ENCODE measurements around the gene LLGL1.
"Not testable (repeated sequence)": the region's sequence is repeated elsewhere in the genome, so short reads cannot be mapped to it uniquely, and the experiment has no call there.

Gene LLGL1

DNA sequence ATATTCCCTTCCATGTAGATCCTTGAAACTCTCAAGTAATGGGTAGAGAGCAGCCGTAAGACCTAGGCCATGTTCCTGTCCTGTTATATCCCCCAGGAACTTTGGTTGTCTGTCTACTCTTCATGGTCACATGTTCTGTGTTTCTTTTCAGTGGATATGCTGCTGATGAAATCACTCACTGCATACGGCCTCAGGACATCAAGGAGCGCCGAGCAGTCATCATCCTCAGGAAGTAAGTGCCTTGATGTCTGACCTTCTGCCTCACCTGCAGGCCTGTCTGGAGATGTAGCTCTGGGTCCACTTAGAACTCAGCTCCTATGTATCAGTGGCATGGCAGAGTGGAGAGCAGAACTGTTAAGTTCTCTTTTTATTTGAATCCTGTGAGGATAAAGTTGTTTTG is 30.6 kb upstream of the LLGL1 start:
- FAIRE-seq, result no peak

GRCh38 chr17:18195246-18195645 is 30.2 kb upstream of the LLGL1 start:
- FAIRE-seq, result no peak

DNA sequence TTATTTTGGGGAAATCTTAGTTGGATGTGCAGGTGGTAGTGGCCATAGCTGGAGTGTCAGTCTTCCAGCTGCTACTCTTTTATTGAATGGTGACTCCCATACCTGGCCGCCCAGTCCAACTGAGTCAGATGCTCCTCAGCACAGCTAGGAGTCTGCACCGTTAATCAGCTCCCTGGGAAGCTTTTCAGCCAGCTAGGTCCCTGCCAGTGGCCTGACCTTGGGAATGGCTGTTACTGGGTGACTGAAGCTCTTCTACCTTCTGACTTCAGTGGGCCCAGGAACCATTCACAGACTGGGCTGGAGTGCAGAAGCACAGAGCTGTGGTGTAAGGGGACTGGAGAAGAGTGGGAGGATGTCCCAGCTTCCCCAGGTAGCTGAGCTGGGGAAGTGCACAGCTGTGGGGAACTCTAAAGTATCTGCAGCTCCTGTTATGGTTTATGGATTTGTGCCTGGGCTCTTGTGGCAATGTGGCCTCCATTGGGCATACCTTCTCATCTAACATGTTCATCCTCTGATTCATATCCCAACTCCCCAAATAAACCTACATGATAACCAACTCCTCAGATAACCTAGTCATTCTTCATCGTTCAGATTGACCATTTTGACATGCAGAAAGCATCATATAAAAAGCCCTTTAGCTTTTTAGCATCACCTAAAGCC is 27.8 kb upstream of the LLGL1 start:
- no peak for FAIRE-seq

- no peak for FAIRE-seq
Observed at GRCh38 chr17:18198530-18198929, 26.9 kb upstream of the LLGL1 start.

GRCh38 chr17:18201108-18201507 is 24.3 kb upstream of the LLGL1 start:
- FAIRE-seq, result no peak

- FAIRE-seq, result no peak
Observed at GRCh38 chr17:18203308-18203707, 22.1 kb upstream of the LLGL1 start.

GRCh38 chr17:18205861-18206260 is 19.6 kb upstream of the LLGL1 start:
- no peak for FAIRE-seq

- no peak for FAIRE-seq
Observed at GRCh38 chr17:18206962-18207361, 18.5 kb upstream of the LLGL1 start.

- no peak for FAIRE-seq
Observed at GRCh38 chr17:18208092-18208491, 17.3 kb upstream of the LLGL1 start.

GRCh38 chr17:18213666-18214270 is 11.7 kb upstream of the LLGL1 start:
- FAIRE-seq, result no peak

DNA sequence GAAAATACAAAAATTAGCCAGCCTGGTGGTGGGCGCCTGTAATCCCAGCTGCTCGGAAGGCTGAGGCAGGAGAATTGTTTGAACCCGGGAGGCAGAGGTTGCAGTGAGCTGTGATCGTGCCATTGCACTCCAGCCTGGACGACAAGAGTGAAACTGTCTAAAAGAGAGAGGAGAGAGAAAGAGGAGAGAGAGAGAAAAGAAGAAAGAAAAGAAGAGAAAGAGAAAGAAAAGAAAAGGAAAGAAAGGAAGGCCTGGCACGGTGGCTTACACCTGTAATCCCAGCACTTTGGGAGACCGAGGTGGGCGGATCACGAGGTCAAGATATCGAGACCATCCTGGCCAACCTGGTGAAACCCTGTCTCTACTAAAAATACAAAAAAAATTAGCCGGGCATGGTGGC is 8.5 kb upstream of the LLGL1 start:
- not testable (repeated sequence) for FAIRE-seq

GRCh38 chr17:18217412-18218015 is 7.9 kb upstream of the LLGL1 start:
- FAIRE-seq, result no peak

DNA sequence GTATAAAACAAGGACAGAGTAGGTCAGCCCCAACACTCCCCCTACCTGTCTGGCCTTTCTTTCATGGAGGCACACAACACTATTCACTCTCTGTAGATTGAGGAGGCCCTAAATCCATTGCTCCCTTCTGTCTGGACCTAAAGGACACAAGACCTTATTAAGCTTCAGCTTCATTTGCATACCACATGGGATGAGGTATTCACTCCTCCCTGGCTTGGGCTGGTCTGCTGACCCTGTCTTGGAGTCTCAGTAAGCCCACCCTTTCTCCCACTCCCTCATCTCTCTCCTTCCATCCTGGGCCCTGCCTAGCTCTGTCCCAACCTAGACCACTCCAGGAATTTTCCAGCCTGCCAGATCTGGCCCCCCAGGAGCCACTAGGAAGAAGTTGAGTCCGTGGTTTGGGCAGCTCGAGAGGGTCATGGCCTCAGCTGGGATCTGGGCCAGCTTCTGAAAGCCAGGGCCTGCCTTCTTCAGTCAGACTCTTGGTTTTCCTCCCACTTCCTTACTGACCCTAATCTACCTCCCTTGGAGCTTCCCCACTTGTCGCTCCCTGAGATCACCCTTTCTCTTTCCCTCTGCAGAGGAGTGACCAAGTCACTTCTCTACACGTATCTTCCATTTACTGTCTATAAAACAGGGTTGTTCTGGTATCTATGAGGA is 6.5 kb upstream of the LLGL1 start:
- FAIRE-seq, result no peak

DNA sequence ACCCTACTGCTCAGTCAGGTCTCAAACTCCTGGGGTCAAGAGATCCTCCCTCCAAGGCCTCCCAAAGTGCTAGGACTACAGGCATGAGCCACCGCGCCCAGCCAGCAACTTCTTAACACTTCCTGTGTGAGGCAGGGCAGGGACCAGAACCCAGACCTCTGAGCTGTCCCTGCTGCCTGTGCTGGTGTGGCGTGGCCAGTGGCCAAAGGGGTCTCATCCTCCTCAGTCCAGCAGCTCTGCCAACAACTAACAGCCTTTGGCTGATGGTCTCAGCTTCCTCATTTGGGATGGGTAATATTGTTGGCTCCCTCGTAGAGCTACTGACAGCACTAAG is 1.4 kb upstream of the LLGL1 start:
- no peak for FAIRE-seq

DNA sequence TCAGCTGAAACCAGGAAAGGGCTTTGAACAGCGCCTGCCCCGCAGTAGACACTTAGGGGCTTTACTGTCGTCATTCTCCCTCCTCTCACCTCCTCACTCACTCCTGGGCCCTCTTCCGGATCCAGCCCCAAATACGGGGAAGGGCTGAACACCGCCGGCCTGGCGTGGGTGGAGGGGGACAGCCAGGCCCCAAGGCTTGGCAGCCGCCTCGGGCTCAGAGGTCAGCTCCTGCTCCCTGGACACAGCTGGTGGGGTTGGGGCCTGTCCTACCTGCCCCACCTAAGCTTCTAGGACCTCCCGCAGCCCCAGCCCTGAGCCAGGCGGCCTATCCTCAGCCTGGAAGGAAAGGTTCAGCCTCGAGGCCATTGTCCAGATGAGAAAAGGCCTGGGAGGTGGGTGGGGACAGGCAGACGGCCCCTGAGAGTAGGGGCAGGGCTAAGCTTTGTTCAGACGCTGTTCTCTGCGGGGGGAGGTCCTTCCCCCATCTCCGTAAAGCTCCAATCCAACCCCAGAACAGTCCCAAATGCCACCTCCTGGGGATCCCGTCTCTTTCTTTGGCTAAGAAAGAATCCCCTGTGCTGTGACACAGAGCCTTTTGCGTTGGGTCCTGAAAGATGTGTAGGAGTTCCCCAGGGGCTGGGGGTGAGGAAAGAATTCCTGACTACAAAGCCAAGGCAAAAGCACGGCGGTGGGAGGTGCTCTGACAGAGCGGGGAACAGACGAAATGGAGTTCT is 881 bp upstream of the LLGL1 start:
- peak; percentile 76 for FAIRE-seq

DNA sequence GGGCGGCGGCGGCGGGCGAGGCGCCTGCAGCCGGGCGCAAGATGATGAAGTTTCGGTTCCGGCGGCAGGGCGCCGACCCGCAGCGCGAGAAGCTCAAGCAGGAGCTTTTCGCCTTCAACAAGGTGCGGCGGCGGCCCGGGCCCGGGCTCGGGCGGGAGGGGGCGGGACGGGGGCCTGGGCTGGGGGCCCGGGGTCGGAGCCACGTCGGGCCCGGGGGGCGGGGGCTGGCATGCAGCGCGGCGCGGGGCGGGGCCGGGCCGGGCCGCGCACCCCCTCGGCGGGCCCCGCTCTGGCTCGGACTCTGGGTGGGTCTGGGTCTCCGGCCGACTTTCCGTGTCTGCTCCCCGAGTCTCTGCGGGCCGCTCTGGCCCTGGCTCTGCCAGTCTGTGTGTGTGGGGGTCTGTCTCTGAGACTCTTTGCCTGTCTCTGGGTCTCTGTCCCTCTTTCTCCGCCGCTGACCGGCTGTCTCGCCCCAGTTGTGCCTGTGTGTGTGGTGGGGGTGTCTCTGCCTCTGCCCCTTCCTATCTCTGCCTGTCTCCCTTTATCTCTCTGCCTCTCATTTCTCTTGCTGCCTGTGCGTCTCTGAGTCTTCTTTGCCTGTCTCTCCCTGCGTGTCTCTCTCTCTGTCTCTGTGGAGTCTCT is 328 bp downstream of the LLGL1 start:
- no peak for FAIRE-seq

DNA sequence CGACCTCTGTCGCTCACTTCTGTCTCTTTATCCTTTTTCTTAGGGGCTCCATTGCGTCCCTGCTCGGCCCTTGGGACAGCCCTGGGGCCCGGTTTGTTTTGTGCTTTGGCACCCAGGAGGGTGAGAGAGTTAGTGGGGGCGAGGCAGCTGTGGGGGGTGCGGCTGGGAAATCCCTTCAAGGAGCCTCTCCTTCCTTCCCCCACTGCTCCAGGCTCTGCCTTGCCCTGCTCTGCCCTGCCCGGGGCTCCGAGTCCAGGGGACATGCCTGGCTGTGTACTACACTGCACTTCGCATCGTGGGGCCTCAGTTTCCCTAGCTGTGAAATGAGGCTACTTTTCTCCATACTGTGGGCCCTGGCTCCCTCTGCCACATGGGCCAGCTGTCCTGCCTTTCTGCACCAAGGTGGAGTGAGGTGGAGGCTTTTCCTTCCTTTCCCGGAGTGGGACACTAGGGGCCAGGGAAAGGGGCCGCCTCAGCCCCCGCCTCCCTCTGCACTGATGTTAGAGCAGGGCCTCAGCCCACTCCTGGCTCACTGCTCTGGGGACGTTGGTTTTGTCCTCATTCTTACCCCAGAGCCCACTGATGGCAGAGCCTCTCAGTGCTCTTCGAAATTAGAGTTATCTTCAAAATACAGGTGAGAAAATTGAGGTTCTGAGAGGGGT is 980 bp downstream of the LLGL1 start:
- FAIRE-seq, result no peak

DNA sequence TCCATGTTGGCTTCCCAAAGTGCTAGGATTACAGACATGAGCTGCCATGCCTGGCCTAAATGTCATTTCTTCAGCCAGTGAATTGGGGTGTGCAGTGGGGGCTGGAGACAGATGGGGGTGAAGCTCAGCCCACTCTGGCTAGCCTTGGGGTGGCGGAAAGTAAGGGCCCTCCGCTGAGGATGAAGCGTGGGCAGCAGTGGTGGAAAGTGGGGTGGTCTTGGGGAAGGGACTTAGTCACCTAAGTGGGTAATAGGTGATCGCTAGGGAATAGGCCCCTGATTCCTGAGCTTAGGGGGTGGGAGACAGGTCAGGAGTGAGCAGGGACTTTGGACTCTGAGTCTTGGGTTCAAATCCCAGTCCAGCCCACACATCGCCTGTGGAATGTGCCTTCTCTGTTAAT is 2.2 kb downstream of the LLGL1 start:
- no peak for FAIRE-seq

GRCh38 chr17:18228176-18228682 is 2.8 kb downstream of the LLGL1 start:
- no peak for FAIRE-seq

DNA sequence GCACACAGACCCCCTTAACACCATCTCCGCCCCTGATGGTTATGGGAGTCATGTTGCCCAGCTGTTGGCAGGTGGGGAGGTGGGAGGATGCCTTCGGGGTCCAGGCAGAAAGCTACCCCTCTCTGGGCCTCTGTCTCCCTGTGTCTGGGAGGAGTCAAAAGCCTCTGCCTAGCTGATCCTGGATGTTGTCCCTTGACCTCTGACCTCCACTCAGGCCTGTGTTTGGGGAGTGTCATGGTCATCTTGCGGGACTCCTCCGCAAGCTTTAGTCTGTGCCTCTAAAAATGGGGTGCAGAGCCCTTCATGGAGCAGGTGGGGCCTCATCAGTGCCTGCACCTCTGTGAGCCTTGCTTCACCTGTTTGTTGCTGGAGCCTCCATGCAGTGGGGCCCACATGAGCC is 3.8 kb downstream of the LLGL1 start:
- FAIRE-seq, result no peak

- FAIRE-seq, result no peak
Observed at GRCh38 chr17:18229771-18230170, 4.3 kb downstream of the LLGL1 start.
